MCF 10A (cell line): ENCODE results near the gene ACYP2. TPM values are rescaled to one million over a fixed set of nuclear protein-coding genes. Genes with fewer than 3 reads are reported as not detected.

Source experiments
- BruUV-seq: library from RNA; stranded (reverse); fragments of 400-500 nt; replicated peaks from 2 replicates; lab custom pipeline; 2021; lab: Mats Ljungman, UMichigan
- CTCF ChIA-PET: fragments of 300-600 bp; sonication (Branson Sonifier 250); formaldehyde crosslinking; extraction: SDS; loops from one replicate; lab custom pipeline; 2021; ENCODE audit warnings: antibody characterized with exemption, inconsistent platforms; lab: Yijun Ruan, JAX
- POLR2A ChIA-PET: fragments of 300-600, 350-650 bp; sonication (Branson Sonifier 250); formaldehyde crosslinking; extraction: SDS; loops from one replicate; lab custom pipeline; 2020; ENCODE audit warnings: antibody characterized with exemption, inconsistent platforms; lab: Yijun Ruan, JAX
- DNase-seq: peaks from one replicate; pipeline ENCODE4 v3.0.0-alpha.2; 2018; ENCODE audit not compliant: unreplicated experiment
- H3K27ac Mint-ChIP-seq: one replicate; pipeline ENCODE4 v1.8.0; 2022; ENCODE audit warnings: mild to moderate bottlenecking, low read depth, mixed read lengths; ENCODE audit not compliant: unreplicated experiment
- H3K27me3 Mint-ChIP-seq: one replicate; pipeline ENCODE4 v1.8.0; 2022; ENCODE audit warnings: mixed read lengths; ENCODE audit not compliant: insufficient read depth, unreplicated experiment
- H3K36me3 Mint-ChIP-seq: one replicate; pipeline ENCODE4 v1.8.0; 2022; ENCODE audit warnings: mild to moderate bottlenecking, moderate library complexity, mixed read lengths; ENCODE audit not compliant: insufficient read depth, unreplicated experiment
- H3K4me1 Mint-ChIP-seq: one replicate; pipeline ENCODE4 v1.8.0; 2022; ENCODE audit warnings: mixed read lengths; ENCODE audit not compliant: insufficient read depth, unreplicated experiment
- H3K4me3 Mint-ChIP-seq: one replicate; pipeline ENCODE4 v1.8.0; 2022; ENCODE audit warnings: mild to moderate bottlenecking, moderate library complexity, mixed read lengths; ENCODE audit not compliant: unreplicated experiment
- H3K9me3 Mint-ChIP-seq: one replicate; pipeline ENCODE4 v1.8.0; 2022; ENCODE audit warnings: mixed read lengths; ENCODE audit not compliant: unreplicated experiment
- intact Hi-C: fragments of 100-400 bp; cut with micrococcal nuclease; formaldehyde crosslinking; loops from 2 replicates; pipeline ENCODE4 v1.14.1; 2022
- total RNA-seq: library from RNA; stranded (reverse); gene quantifications from 2 replicates; pipeline ENCODE4 v1.2.3, GENCODE V29; 2022
- TF ChIP-seq, protein P1 (sequence below): fragments of 200-600 bp; IDR thresholded peaks from one replicate; pipeline ENCODE4 v1.8.0; 2022; ENCODE audit warnings: antibody characterized with exemption, mild to moderate bottlenecking; ENCODE audit not compliant: unreplicated experiment

Gene ACYP2
- total RNA-seq, 1 experiment from 2014 or later = 14.3 TPM

DNA sequence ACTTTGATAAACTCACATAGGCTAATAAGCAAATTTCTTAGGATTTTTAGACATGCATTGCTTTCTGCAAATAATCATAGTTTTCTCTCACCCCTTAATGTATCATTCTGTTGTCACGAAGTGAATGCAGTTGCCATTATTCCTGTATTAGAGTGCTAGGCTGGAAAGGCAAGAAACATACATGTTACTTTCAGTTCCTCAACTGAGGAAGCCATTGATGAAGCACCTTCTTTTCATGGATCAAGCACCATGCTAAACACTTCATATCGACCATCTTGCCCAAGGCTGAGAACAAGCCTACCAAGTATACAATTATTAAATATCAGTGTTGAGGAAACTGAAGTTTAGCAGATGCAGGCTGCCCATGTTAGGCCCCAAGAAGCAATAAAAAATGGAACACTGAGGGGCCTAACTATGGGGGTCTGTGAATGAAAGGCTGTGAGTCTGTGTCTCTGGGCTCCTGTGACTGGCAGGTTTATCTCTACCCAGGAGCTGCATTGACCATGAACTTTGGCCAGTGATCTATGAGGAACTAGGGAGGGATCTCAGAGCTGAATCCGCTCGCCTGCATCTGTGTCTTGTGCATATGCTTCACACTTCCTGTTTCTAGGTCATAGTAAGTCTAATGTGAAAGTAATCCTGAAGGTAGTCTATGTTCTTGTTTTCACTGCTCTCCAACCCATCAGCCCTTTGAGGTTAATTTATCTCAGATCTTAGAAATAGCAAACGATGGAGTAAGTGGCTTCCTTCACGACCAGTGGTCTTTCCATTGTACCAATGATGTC lies 156.6 kb downstream of the ACYP2 start:
- ChIA-PET CTCF (interaction anchor here (0.6 kb wide), 1 partner anchor 59 kb away, joined by 3 read pairs; no protein-coding TSS in a partner anchor), POLR2A (no interaction called here)
- intact Hi-C loops = no loop called here
- Mint-ChIP-seq H3K4me3 (no peak overlapping the region), H3K27me3 (no peaks in the 10 kb centered on the region), H3K36me3 (peaks cover 6% of the 10 kb centered on the region), H3K9me3 (peaks cover 5% of the 10 kb centered on the region), H3K27ac (no peak overlapping the region), H3K4me1 (no peaks in the 10 kb centered on the region)
- DNase-seq = no peak
- TF ChIP-seq, protein P1, sequence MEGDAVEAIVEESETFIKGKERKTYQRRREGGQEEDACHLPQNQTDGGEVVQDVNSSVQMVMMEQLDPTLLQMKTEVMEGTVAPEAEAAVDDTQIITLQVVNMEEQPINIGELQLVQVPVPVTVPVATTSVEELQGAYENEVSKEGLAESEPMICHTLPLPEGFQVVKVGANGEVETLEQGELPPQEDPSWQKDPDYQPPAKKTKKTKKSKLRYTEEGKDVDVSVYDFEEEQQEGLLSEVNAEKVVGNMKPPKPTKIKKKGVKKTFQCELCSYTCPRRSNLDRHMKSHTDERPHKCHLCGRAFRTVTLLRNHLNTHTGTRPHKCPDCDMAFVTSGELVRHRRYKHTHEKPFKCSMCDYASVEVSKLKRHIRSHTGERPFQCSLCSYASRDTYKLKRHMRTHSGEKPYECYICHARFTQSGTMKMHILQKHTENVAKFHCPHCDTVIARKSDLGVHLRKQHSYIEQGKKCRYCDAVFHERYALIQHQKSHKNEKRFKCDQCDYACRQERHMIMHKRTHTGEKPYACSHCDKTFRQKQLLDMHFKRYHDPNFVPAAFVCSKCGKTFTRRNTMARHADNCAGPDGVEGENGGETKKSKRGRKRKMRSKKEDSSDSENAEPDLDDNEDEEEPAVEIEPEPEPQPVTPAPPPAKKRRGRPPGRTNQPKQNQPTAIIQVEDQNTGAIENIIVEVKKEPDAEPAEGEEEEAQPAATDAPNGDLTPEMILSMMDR = no peak
- BruUV-seq = no TSS peak

DNA sequence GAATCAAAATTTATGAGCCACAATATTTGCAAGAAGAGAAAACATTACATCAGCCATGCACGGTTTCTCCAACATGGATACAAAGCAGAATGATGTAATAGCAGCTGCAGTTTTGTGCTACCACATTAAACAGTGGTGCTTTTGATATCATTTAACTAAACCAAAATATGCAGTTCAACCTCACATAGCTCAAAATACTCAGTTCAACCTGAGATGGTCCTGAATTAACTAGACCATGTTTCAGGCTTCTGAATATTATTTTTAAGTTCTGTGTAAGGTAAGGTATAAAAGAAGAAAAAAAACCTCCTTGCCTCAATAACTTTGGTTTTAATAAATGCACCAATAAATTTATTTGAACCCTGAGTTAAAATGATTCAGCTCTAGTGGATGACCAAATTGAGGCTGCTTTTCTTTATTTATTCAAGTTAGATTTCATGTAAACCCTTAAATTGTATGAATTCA lies 159.4 kb downstream of the ACYP2 start:
- Mint-ChIP-seq H3K27me3 (no peaks in the 10 kb centered on the region), H3K9me3 (peaks cover 5% of the 10 kb centered on the region), H3K4me3 (no peak overlapping the region), H3K36me3 (peaks cover 6% of the 10 kb centered on the region), H3K27ac (peak overlapping the region; percentile 32), H3K4me1 (no peaks in the 10 kb centered on the region)
- intact Hi-C loops = no loop called here
- TF ChIP-seq, protein P1 = no peak
- DNase-seq = peak; percentile 63
- BruUV-seq = no TSS peak
- POLR2A ChIA-PET = interaction anchor here (0.6 kb wide), 1 partner anchor 148 kb away, joined by 3 read pairs; no protein-coding TSS in a partner anchor
- CTCF ChIA-PET = no interaction called here

DNA sequence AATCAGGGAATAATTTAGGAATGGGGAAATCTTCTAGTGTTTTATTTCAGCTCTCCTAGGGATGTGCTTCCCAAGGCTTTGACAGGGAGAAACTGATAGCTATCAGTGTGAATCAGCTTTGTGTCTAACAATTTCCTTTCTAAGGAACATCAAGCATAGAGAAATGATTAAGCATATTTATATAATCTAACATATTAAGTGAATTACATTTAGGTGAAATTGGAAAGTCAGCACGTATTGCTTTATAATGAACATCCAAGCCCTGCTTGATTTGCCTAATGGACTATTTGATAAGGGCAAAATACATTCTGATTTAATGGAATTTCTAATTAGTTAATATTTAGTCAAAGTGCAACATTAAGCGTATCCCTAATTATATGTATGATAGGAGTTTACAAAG lies 160.1 kb downstream of the ACYP2 start:
- intact Hi-C loops = no loop called here
- POLR2A ChIA-PET = interaction anchor here (0.7 kb wide), 1 partner anchor 161 kb away, joined by 3 read pairs; no protein-coding TSS in a partner anchor
- CTCF ChIA-PET = interaction anchor here (0.6 to 0.8 kb wide), 2 partner anchors 16 to 41 kb away, joined by 3 to 4 read pairs; no protein-coding TSS in a partner anchor
- no peak overlapping the region for H3K4me3 Mint-ChIP-seq
- H3K27me3 Mint-ChIP-seq = no peaks in the 10 kb centered on the region
- peaks cover 5% of the 10 kb centered on the region for H3K9me3 Mint-ChIP-seq
- BruUV-seq = no TSS peak
- no peaks in the 10 kb centered on the region for H3K4me1 Mint-ChIP-seq
- no peak for DNase-seq
- TF ChIP-seq, protein P1 = no peak
- H3K36me3 Mint-ChIP-seq = peaks cover 6% of the 10 kb centered on the region
- H3K27ac Mint-ChIP-seq = peak overlapping the region; percentile 32

DNA sequence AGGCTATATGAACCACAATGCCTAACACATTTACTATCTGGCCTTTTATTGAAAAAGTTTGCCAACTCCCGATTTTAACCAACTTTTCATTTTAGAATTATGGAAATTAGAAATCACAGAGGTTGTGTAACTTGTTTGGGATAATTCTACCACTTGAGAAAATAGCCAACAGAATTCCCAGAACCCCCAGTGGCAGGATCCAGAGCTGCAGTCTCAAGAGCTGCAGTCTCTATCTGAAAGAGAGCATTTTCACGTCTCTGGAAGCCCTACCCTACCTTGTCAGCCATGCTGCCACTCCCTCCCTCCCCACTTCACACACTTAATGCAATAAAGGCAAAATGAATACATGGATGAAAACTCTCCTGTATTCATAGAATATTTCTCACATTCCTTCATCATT lies 164.0 kb downstream of the ACYP2 start:
- Mint-ChIP-seq H3K9me3 (no peaks in the 10 kb centered on the region), H3K4me1 (no peaks in the 10 kb centered on the region), H3K4me3 (no peak overlapping the region), H3K27me3 (no peaks in the 10 kb centered on the region), H3K27ac (no peak overlapping the region), H3K36me3 (peaks cover 6% of the 10 kb centered on the region)
- ChIA-PET CTCF (no interaction called here), POLR2A (no interaction called here)
- intact Hi-C loops = no loop called here
- TF ChIP-seq, protein P1 = peak; percentile 11
- peak; percentile 11 for DNase-seq
- no TSS peak for BruUV-seq
